Parathyroid adenoma (tissue), 2 donors: ENCODE results near the gene ZNF286A.
"Not testable (repeated sequence)": the region's sequence is repeated elsewhere in the genome, so short reads cannot be mapped to it uniquely, and the experiment has no call there.

Source experiments
- H2AFZ ChIP-seq: fragments of 300-600 bp; sonication (generic); one replicate; pipeline ENCODE4 v1.7.0; 2017; ENCODE audit warnings: antibody characterized with exemption, mild to moderate bottlenecking
- H3K27ac ChIP-seq: fragments of 300-600 bp; sonication (generic); one replicate; pipeline ENCODE4 v1.7.0; 2017
- H3K27me3 ChIP-seq: fragments of 300-600 bp; sonication (generic); one replicate; pipeline ENCODE4 v1.7.0; 2017; ENCODE audit warnings: low read length; ENCODE audit not compliant: control insufficient read depth, insufficient read depth
- H3K36me3 ChIP-seq: fragments of 300-600 bp; sonication (generic); one replicate; pipeline ENCODE4 v1.7.0; 2017; ENCODE audit warnings: low read length; ENCODE audit not compliant: control insufficient read depth, insufficient read depth
- H3K4me1 ChIP-seq: fragments of 300-600 bp; sonication (generic); one replicate; pipeline ENCODE4 v1.7.0; 2017; ENCODE audit warnings: control low read depth
- H3K4me2 ChIP-seq: fragments of 300-600 bp; sonication (generic); one replicate; pipeline ENCODE4 v1.7.0; 2017; ENCODE audit warnings: low read length
- H3K4me3 ChIP-seq: fragments of 300-600 bp; sonication (generic); one replicate; pipeline ENCODE4 v1.7.0; 2017; ENCODE audit warnings: low read depth, low read length
- H3K79me2 ChIP-seq: fragments of 300-600 bp; sonication (generic); one replicate; pipeline ENCODE4 v1.7.0; 2017; ENCODE audit warnings: control low read depth
- H3K9ac ChIP-seq: fragments of 300-600 bp; sonication (generic); one replicate; pipeline ENCODE4 v1.7.0; 2017; ENCODE audit warnings: mild to moderate bottlenecking
- H3K9me3 ChIP-seq: fragments of 300-600 bp; sonication (generic); one replicate; pipeline ENCODE4 v1.7.0; 2017; ENCODE audit warnings: low read length; ENCODE audit not compliant: control insufficient read depth
- CTCF ChIP-seq: fragments of 300-600 bp; sonication (generic); IDR thresholded peaks from one replicate; pipeline ENCODE4 v1.7.0; 2017; ENCODE audit warnings: antibody characterized with exemption, mild to moderate bottlenecking
- donor health status: primary hyperparathyroidism.

ZNF286A gene

GRCh38 chr17:15699413-15699924, at the start of gene ZNF286A:
Gene ZNF286A, plus strand, starts transcription at chr17:15699752. Its CDS starts 578 bp downstream, at chr17:15700330.
- H3K27me3 ChIP-seq, H3K9ac ChIP-seq, H3K36me3 ChIP-seq, H3K9me3 ChIP-seq, H3K4me1 ChIP-seq, H3K79me2 ChIP-seq: not testable (repeated sequence)
- Histone ChIP-seq H3K4me2 (peak within 1 kb of the TSS; percentile 58), H3K27ac (peak within 1 kb of the TSS; percentile 57), H3K4me3 (peak within 1 kb of the TSS; percentile 69), H2AFZ (peak within 1 kb of the TSS; percentile 97)

DNA sequence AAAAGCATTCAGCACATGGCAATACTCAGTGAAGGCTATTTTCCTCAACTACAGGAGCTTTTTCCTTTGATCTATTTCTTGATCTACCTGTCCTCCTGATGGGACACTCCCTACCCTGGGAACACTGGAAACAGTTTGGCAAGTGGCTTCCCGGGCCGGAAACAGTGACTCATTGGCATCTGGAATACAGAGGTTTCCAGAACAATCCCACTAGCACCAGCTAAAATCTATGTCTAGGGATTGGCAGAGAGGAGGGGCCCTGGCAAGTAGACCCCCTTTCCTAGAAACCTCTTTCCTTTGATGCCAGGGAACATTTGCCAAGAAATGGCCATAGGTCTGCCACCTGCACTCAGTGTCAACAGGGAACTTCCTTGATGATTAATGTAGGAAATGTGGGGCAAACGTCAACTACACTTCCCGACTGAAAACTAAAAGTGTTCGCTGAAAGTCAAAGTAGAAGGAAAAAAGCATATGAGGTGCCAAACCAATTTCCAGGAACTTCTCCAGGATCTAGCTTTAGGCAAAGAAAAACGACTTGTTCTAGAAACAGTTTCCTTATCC, 49.6 kb upstream of the ZNF286A start:
- Histone ChIP-seq H3K4me3 (no peak overlapping the region), H3K9me3 (no peaks in the 10 kb centered on the region), H3K79me2 (no peaks in the 10 kb centered on the region), H3K4me1 (peaks cover 13% of the 10 kb centered on the region), H3K27me3 (no peaks in the 10 kb centered on the region), H2AFZ (no peak overlapping the region), H3K4me2 (no peak overlapping the region), H3K36me3 (no peaks in the 10 kb centered on the region), H3K9ac (no peak overlapping the region), H3K27ac (peak overlapping the region; percentile 18)
- no peak for TF ChIP-seq CTCF

DNA sequence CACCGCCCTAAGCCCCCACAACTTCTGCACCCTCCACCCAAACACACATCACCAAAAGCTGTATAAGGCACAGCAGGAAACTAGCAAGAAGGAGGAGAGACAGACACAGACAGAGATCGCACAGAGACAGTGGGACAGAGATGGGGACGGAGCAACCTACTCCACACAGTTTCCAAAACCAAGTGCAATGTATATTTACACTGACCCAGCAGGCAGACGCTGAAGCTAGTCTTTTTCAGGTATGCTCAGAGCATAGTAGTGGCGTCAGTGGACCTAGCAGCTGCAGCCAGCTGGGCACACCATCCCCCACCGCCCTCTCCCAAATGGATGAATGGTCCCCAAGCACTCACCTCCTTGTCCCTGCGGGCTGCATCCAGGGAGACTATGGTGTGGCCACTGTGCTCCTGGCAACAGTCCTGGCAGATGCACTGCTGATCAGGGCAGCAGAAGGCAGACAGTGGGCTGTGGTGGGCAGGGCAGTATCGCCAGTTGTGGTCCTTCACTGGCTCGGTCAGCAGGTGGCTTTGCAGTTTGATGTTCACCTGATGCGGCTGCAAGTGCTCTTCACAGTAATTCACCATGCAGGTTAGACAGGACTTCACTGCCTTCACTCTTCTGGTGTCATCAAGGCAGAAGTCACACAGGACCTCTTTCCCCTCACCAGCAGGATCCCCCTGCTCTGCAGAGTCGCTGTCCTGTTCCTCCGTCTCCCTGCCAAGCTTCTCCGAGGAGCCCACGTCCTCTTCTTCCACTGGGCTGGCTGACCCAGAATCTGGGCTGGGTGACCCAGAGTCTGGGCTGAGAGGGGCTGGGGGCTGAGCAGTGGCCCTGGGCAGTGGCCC, 48.6 kb upstream of the ZNF286A start:
- peak overlapping the region; percentile 78 for H2AFZ ChIP-seq
- peak overlapping the region; percentile 60 for H3K4me2 ChIP-seq
- no peak overlapping the region for H3K9ac ChIP-seq
- TF ChIP-seq CTCF, result no peak
- H3K9me3 ChIP-seq, result no peaks in the 10 kb centered on the region
- no peaks in the 10 kb centered on the region for H3K36me3 ChIP-seq
- peak overlapping the region; percentile 51 for H3K4me3 ChIP-seq
- H3K4me1 ChIP-seq, result peaks cover 13% of the 10 kb centered on the region
- H3K79me2 ChIP-seq, result no peaks in the 10 kb centered on the region
- H3K27me3 ChIP-seq, result no peaks in the 10 kb centered on the region
- no peak overlapping the region for H3K27ac ChIP-seq

GRCh38 chr17:15651583-15652110, 47.9 kb upstream of the ZNF286A start:
- Histone ChIP-seq H3K79me2 (no peaks in the 10 kb centered on the region), H3K4me2 (peak overlapping the region; percentile 60), H3K9ac (no peak overlapping the region), H3K9me3 (no peaks in the 10 kb centered on the region), H3K27ac (peak overlapping the region; percentile 17), H3K4me3 (peak overlapping the region; percentile 51), H3K4me1 (peaks cover 13% of the 10 kb centered on the region), H2AFZ (peak overlapping the region; percentile 78), H3K36me3 (no peaks in the 10 kb centered on the region), H3K27me3 (no peaks in the 10 kb centered on the region)
- TF ChIP-seq CTCF, result no peak

GRCh38 chr17:15652960-15653359, 46.6 kb upstream of the ZNF286A start:
- no peak for TF ChIP-seq CTCF
- H3K79me2 ChIP-seq, result no peaks in the 10 kb centered on the region
- H3K9ac ChIP-seq, result no peak overlapping the region
- peaks cover 13% of the 10 kb centered on the region for H3K4me1 ChIP-seq
- no peak overlapping the region for H3K27ac ChIP-seq
- H3K27me3 ChIP-seq, result no peaks in the 10 kb centered on the region
- H3K4me2 ChIP-seq, result no peak overlapping the region
- no peak overlapping the region for H2AFZ ChIP-seq
- H3K9me3 ChIP-seq, result no peaks in the 10 kb centered on the region
- H3K4me3 ChIP-seq, result no peak overlapping the region
- H3K36me3 ChIP-seq, result no peaks in the 10 kb centered on the region

DNA sequence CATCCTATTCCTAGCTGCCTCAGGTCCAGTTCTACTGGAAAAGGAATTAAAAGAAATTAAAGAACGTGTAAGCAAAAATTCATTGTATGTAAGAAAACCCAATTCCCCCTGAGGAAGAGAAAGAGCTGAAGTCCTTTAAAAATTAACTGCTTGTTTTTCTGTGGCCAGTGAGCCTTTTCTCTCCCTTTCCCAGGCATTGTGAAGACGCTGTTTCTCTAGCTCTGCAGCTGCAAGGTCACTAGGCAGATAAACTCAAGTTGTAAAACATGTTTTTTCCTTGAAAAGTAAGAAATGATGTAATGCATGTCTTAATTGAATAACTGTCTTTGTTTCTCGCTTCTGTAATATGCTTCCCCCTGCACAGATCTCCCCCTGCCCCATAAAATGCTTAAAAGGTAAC, 45.2 kb upstream of the ZNF286A start:
- H3K4me1 ChIP-seq, result peaks cover 16% of the 10 kb centered on the region
- not testable (repeated sequence) for H3K4me2 ChIP-seq, H3K9ac ChIP-seq, H3K27me3 ChIP-seq, H3K27ac ChIP-seq, H3K36me3 ChIP-seq, H2AFZ ChIP-seq, H3K4me3 ChIP-seq, H3K79me2 ChIP-seq, H3K9me3 ChIP-seq
